ENCODE results near the gene PGBD5. TPM values are rescaled to one million over a fixed set of nuclear protein-coding genes. Genes with fewer than 3 reads are reported as not detected.

Gene PGBD5
- total and polyA plus RNA-seq, 9 of the 15 experiments (the other 6 are each of a cell fraction or from before 2014, with no cell fraction given): under 0.01 to 0.40 (median 0.10) TPM; not detected in 3

DNA sequence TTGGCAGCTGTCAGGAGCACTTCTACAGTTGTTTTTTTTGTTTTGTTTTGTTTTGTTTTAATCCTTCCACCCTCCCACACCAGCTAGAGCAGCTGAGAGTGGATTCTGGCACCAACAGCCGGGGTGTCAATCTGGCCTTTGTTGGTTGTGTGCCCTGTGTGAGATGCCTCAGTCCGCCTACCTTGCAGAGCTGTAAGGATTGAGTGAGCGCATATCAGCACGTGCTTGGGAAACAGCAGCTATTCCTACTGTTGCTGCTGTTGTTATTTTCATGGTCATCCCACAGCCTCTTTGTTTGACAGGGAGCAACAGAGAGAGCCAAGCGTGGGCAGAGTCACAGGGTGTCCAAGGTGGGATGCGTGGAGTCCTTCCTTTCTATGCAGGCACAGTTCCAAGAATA lies 50.4 kb downstream of the PGBD5 start (continued):
- TF ChIP-seq DMBX1 (CRISPR knock-in tag; IDR thresholded peaks at IDR 0.05; ENCODE audit: borderline replicate concordance) (no peak), XRCC3 (IDR thresholded peaks at IDR 0.05) (no peak), TFAP4 (CRISPR knock-in tag; IDR thresholded peaks at IDR 0.05; ENCODE audit: borderline replicate concordance) (no peak)

GRCh38 chr1:230375147-230375546 lies 51.0 kb downstream of the PGBD5 start:
- FAIRE-seq (no peak), DNase-seq (ENCODE audit: extremely low read depth in 1 of 4, low spot score in 3 of 4) (no peak), ATAC-seq (no peak)
- Histone ChIP-seq H3K27ac (ENCODE audit: extremely low read depth, low read depth, low read length) (no peak overlapping the region), H3K9me3 (replicated peaks; ENCODE audit: control insufficient read depth, insufficient read depth, low read depth, low read length) (0 out of 2 replicates have a peak, but pooled peaks cover 3% of the 10 kb centered on the region), H3K9me1 (ENCODE audit: control insufficient read depth, insufficient read depth, low read length) (no peaks in the 10 kb centered on the region), H2AFZ (ENCODE audit: low read depth, low read length) (no peak overlapping the region), H3K9ac (ENCODE audit: insufficient read depth in 1 of 2, low read depth in 2 of 2, low read length in 2 of 2) (no peak overlapping the region), H3K4me1 (replicated peaks in 1 of 2; ENCODE audit: control insufficient read depth in 2 of 2, insufficient read depth in 2 of 2, low read length in 2 of 2) (no peaks in the 10 kb centered on the region), H3K36me3 (ENCODE audit: control insufficient read depth, insufficient read depth, low read length) (no peaks in the 10 kb centered on the region), H4K20me1 (replicated peaks; ENCODE audit: control insufficient read depth, insufficient read depth, low read length) (no peaks in the 10 kb centered on the region), H3K4me2 (ENCODE audit: insufficient read depth, low read length) (no peak overlapping the region), H3K4me3 (no peak overlapping the region), H3K27me3 (ENCODE audit: control insufficient read depth in 2 of 2, insufficient read depth in 2 of 2, low read length in 2 of 2) (peaks cover 11 to 25% of the 10 kb centered on the region in 2 experiments; a peak in 4 of 5 replicates), H3K79me2 (ENCODE audit: control insufficient read depth, insufficient read depth, low read length) (no peaks in the 10 kb centered on the region)
- CTCF ChIA-PET (ENCODE audit: low intra/inter-chr PET ratio): no interaction called here
- intact Hi-C loops (cut with micrococcal nuclease) (no loop called here), in situ Hi-C loops (cut with MboI) (no loop called here)
- no TSS peak for BruUV-seq (replicated peaks)
- 0% methylated on average over 3 of the region's 3 CpGs for WGBS (ENCODE audit: insufficient coverage, low coverage, missing lambda C conversion rate)
- POLR2A ChIA-PET: no interaction called here
- TF ChIP-seq ZMIZ1 (IDR thresholded peaks at IDR 0.05; ENCODE audit: low read depth in 2 of 2, low read length in 2 of 2) (no peak), BACH1 (tag; IDR thresholded peaks at IDR 0.05) (no peak), TEAD2 (tag; IDR thresholded peaks at IDR 0.05) (no peak), ZNF121 (CRISPR knock-in tag; conservative IDR thresholded peaks at IDR 0.05) (no peak), HNRNPK (IDR thresholded peaks at IDR 0.05; ENCODE audit: low read depth, low read length, poor library complexity, severe bottlenecking) (no peak), E2F3 (CRISPR knock-in tag; IDR thresholded peaks at IDR 0.05) (no peak)
- TF ChIP-seq, protein P1, sequence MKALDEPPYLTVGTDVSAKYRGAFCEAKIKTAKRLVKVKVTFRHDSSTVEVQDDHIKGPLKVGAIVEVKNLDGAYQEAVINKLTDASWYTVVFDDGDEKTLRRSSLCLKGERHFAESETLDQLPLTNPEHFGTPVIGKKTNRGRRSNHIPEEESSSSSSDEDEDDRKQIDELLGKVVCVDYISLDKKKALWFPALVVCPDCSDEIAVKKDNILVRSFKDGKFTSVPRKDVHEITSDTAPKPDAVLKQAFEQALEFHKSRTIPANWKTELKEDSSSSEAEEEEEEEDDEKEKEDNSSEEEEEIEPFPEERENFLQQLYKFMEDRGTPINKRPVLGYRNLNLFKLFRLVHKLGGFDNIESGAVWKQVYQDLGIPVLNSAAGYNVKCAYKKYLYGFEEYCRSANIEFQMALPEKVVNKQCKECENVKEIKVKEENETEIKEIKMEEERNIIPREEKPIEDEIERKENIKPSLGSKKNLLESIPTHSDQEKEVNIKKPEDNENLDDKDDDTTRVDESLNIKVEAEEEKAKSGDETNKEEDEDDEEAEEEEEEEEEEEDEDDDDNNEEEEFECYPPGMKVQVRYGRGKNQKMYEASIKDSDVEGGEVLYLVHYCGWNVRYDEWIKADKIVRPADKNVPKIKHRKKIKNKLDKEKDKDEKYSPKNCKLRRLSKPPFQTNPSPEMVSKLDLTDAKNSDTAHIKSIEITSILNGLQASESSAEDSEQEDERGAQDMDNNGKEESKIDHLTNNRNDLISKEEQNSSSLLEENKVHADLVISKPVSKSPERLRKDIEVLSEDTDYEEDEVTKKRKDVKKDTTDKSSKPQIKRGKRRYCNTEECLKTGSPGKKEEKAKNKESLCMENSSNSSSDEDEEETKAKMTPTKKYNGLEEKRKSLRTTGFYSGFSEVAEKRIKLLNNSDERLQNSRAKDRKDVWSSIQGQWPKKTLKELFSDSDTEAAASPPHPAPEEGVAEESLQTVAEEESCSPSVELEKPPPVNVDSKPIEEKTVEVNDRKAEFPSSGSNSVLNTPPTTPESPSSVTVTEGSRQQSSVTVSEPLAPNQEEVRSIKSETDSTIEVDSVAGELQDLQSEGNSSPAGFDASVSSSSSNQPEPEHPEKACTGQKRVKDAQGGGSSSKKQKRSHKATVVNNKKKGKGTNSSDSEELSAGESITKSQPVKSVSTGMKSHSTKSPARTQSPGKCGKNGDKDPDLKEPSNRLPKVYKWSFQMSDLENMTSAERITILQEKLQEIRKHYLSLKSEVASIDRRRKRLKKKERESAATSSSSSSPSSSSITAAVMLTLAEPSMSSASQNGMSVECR (CRISPR knock-in tag; IDR thresholded peaks at IDR 0.05): no peak

Measured in K562 (cell line).